Uterus (tissue), 4 donors: ENCODE results near the gene SIPA1. TPM values are rescaled to one million over a fixed set of nuclear protein-coding genes. Genes with fewer than 3 reads are reported as not detected.

ENCODE experiments used
- DNase-seq, 2 donors: peaks; one replicate each; pipeline ENCODE4 v3.0.0-alpha.2; 2019 to 2020
- H3K27ac ChIP-seq, 2 donors: fragments of 200-600 bp; sonication (generic); 1 replicate in 1 of 2; 2 replicates in 1 of 2; pipeline ENCODE4 v1.5.1; 2016 to 2018
- H3K27me3 ChIP-seq, 2 donors: fragments of 200-600 bp; sonication (generic); one replicate each; pipeline ENCODE4 v1.5.1; 2018 to 2019; ENCODE audit warnings: control low read depth in 1 of 2
- H3K36me3 ChIP-seq, 2 donors: fragments of 200-600 bp; sonication (generic); one replicate each; pipeline ENCODE4 v1.5.1; 2019; ENCODE audit warnings: control low read depth in 1 of 2
- H3K4me1 ChIP-seq, 2 donors: fragments of 200-600 bp; sonication (generic); one replicate each; pipeline ENCODE4 v1.5.1; 2018 to 2019; ENCODE audit warnings: control low read depth in 1 of 2
- H3K4me3 ChIP-seq, 2 donors: fragments of 200-600 bp; sonication (generic); 1 replicate in 1 of 2; 2 replicates in 1 of 2; pipeline ENCODE4 v1.5.1; 2018 to 2019; ENCODE audit warnings: mild to moderate bottlenecking in 1 of 2
- H3K9me3 ChIP-seq, 2 donors: fragments of 200-600 bp; sonication (generic); one replicate each; pipeline ENCODE4 v1.5.1; 2019; ENCODE audit warnings: control low read depth in 1 of 2
- CTCF ChIP-seq, 4 experiments: fragments of 200-600 bp in 2 of 4; fragments of 450-650 bp in 2 of 4; sonication (generic) in 2 of 4; IDR thresholded peaks; one replicate each; pipeline ENCODE4 v1.5.1; 2016 to 2019; ENCODE audit warnings: antibody characterized with exemption in 4 of 4, mild to moderate bottlenecking in 2 of 4, moderate library complexity in 1 of 4
- POLR2A ChIP-seq, 2 donors: fragments of 450-650 bp; IDR thresholded peaks; one replicate each; pipeline ENCODE4 v1.6.1; 2016; ENCODE audit warnings: antibody characterized with exemption in 2 of 2, mild to moderate bottlenecking in 1 of 2, moderate library complexity in 1 of 2
- intact Hi-C: fragments of 100-400 bp; cut with DNase I; formaldehyde crosslinking; loops from one replicate; pipeline ENCODE4 v1.15.1; 2023; ENCODE audit warnings: low total_unique reads
- total RNA-seq, 4 donors: library from RNA; depleted of rRNA in 3 of 4; stranded (reverse); fragments of >200 nt in 3 of 4; gene quantifications; one replicate each; pipeline versions ENCODE4 v1.1.0 to v1.2.4, GENCODE V29; 2014 to 2023
- donor health status: DM: yes; HTN: yes; CAD: no.

SIPA1 gene
- total RNA-seq, 4 donors from 2014 or later: 11.2 to 60.1 (median 27.0) TPM

GRCh38 chr11:65625628-65626342 is 12.1 kb upstream of the SIPA1 start:
- no peaks in the 10 kb centered on the region for H3K4me1 ChIP-seq
- peak in 1 of 2 donors; percentile 52 for DNase-seq
- TF ChIP-seq POLR2A (IDR thresholded peaks at IDR 0.05): no peak
- TF ChIP-seq CTCF (IDR thresholded peaks at IDR 0.05): peak in 3 of 4 experiments; percentile 50 to 66 (median 54)
- H3K27ac ChIP-seq: no peak overlapping the region
- H3K9me3 ChIP-seq: no peaks in the 10 kb centered on the region
- H3K36me3 ChIP-seq: no peaks in the 10 kb centered on the region
- H3K27me3 ChIP-seq: no peaks in the 10 kb centered on the region
- H3K4me3 ChIP-seq: no peak overlapping the region
- intact Hi-C loops: no loop called here

GRCh38 chr11:65627202-65627601 is 10.7 kb upstream of the SIPA1 start:
- no peaks in the 10 kb centered on the region for H3K27me3 ChIP-seq
- intact Hi-C loops: no loop called here
- no peaks in the 10 kb centered on the region for H3K4me1 ChIP-seq
- TF ChIP-seq CTCF (IDR thresholded peaks at IDR 0.05) (no peak), POLR2A (IDR thresholded peaks at IDR 0.05) (no peak)
- no peaks in the 10 kb centered on the region for H3K9me3 ChIP-seq
- no peak overlapping the region for H3K27ac ChIP-seq
- DNase-seq: no peak
- H3K36me3 ChIP-seq: no peaks in the 10 kb centered on the region
- no peak overlapping the region for H3K4me3 ChIP-seq

GRCh38 chr11:65629579-65629978 is 8.3 kb upstream of the SIPA1 start:
- H3K27me3 ChIP-seq: no peaks in the 10 kb centered on the region
- H3K4me3 ChIP-seq: no peak overlapping the region
- no peak overlapping the region for H3K27ac ChIP-seq
- H3K36me3 ChIP-seq: no peaks in the 10 kb centered on the region
- H3K9me3 ChIP-seq: no peaks in the 10 kb centered on the region
- DNase-seq: no peak
- intact Hi-C loops: no loop called here
- TF ChIP-seq CTCF (IDR thresholded peaks at IDR 0.05) (no peak), POLR2A (IDR thresholded peaks at IDR 0.05) (no peak)
- no peaks in the 10 kb centered on the region for H3K4me1 ChIP-seq

- intact Hi-C loops: loop anchor here (10.0 kb wide), 1 partner anchor 185 kb away; no protein-coding TSS in a partner anchor
- Histone ChIP-seq H3K4me1 (no peaks in the 10 kb centered on the region), H3K27me3 (no peaks in the 10 kb centered on the region), H3K4me3 (no peak overlapping the region), H3K36me3 (no peaks in the 10 kb centered on the region), H3K9me3 (no peaks in the 10 kb centered on the region), H3K27ac (no peak overlapping the region)
- DNase-seq: no peak
- TF ChIP-seq POLR2A (IDR thresholded peaks at IDR 0.05) (no peak), CTCF (IDR thresholded peaks at IDR 0.05) (no peak)
Observed at GRCh38 chr11:65630215-65630614, 7.7 kb upstream of the SIPA1 start.

- H3K27me3 ChIP-seq: no peaks in the 10 kb centered on the region
- intact Hi-C loops: loop anchor here (10.0 kb wide), 1 partner anchor 181 kb away; no protein-coding TSS in a partner anchor
- H3K36me3 ChIP-seq: no peaks in the 10 kb centered on the region
- DNase-seq: no peak
- H3K27ac ChIP-seq: no peak overlapping the region
- TF ChIP-seq POLR2A (IDR thresholded peaks at IDR 0.05) (no peak), CTCF (IDR thresholded peaks at IDR 0.05) (no peak)
- no peak overlapping the region for H3K4me3 ChIP-seq
- H3K9me3 ChIP-seq: no peaks in the 10 kb centered on the region
- peaks cover 0 to 8% of the 10 kb centered on the region in 2 donors for H3K4me1 ChIP-seq
Observed at GRCh38 chr11:65633390-65634108, 4.4 kb upstream of the SIPA1 start.
